GM13977 (cell line): ENCODE data around the gene DESI2.

Experiments
- DNase-seq: peaks from one replicate; pipeline ENCODE4 v3.0.0; 2012; ENCODE audit warnings: low spot score
- CTCF ChIP-seq: IDR thresholded peaks from 2 replicates; pipeline ENCODE4 v1.5.1; 2012; ENCODE audit warnings: mild to moderate bottlenecking, control low read depth; ENCODE audit not compliant: insufficient read depth; ENCODE audit errors: extremely low read depth, missing control alignments
- in situ Hi-C: fragments of 300-500 bp; cut with MboI; formaldehyde crosslinking; loops from one replicate; pipeline ENCODE4 v1.12.0; 2022; ENCODE audit warnings: low sequenced_read_pairs, low pct_unique_long_range_greater_than_20kb, mixed read lengths, inconsistent platforms; ENCODE audit not compliant: unreplicated experiment

DESI2 gene

GRCh38 chr1:244702620-244703019, 49.7 kb downstream of the DESI2 start:
- TF ChIP-seq CTCF, result no peak
- in situ Hi-C loops, result no loop called here
- DNase-seq, result no peak

- in situ Hi-C loops, result no loop called here
- no peak for TF ChIP-seq CTCF
- no peak for DNase-seq
These were observed 51.2 kb downstream of the DESI2 start for GRCh38 chr1:244704107-244704506.

- TF ChIP-seq CTCF, result no peak
- DNase-seq, result no peak
- in situ Hi-C loops, result no loop called here
These were observed 52.6 kb downstream of the DESI2 start for GRCh38 chr1:244705261-244706234.

GRCh38 chr1:244709076-244709475, 56.1 kb downstream of the DESI2 start:
- no peak for TF ChIP-seq CTCF
- in situ Hi-C loops, result no loop called here
- no peak for DNase-seq

- no peak for DNase-seq
- TF ChIP-seq CTCF, result no peak
- in situ Hi-C loops, result no loop called here
These were observed 56.8 kb downstream of the DESI2 start for GRCh38 chr1:244709476-244710368.

- in situ Hi-C loops, result no loop called here
- TF ChIP-seq CTCF, result no peak
- DNase-seq, result no peak
These were observed 57.6 kb downstream of the DESI2 start for GRCh38 chr1:244710474-244711062.
